KBM-7 (cell line): Measurements from ENCODE around the gene MDGA2.
"Not testable (repeated sequence)": the region's sequence is repeated elsewhere in the genome, so short reads cannot be mapped to it uniquely, and the experiment has no call there.

Experiments used
- DNase-seq: peaks from one replicate; pipeline ENCODE4 v3.0.0-alpha.2; 2015
- in situ Hi-C: fragments of 300-500 bp; cut with MboI; formaldehyde crosslinking; loops from 2 replicates; pipeline ENCODE4 v1.14.3; 2020; ENCODE audit warnings: low sequenced_read_pairs, low pct_unique_long_range_greater_than_20kb, mixed read lengths

Gene MDGA2

GRCh38 chr14:47626151-47627035 lies 49.0 kb downstream of the MDGA2 start:
- no peak for DNase-seq
- in situ Hi-C loops = no loop called here

GRCh38 chr14:47624126-47624525 lies 51.3 kb downstream of the MDGA2 start:
- DNase-seq, in situ Hi-C loops: not testable (repeated sequence)

GRCh38 chr14:47619392-47619791 lies 56.0 kb downstream of the MDGA2 start:
- in situ Hi-C loops = no loop called here
- no peak for DNase-seq

GRCh38 chr14:47606566-47606965 lies 68.8 kb downstream of the MDGA2 start:
- in situ Hi-C loops = no loop called here
- no peak for DNase-seq

- DNase-seq = no peak
- in situ Hi-C loops = no loop called here
Observed at GRCh38 chr14:47596860-47597259, 78.5 kb downstream of the MDGA2 start.

- no peak for DNase-seq
- in situ Hi-C loops = no loop called here
Observed at GRCh38 chr14:47596232-47596631, 79.2 kb downstream of the MDGA2 start.

- no peak for DNase-seq
- in situ Hi-C loops = no loop called here
Observed at GRCh38 chr14:47595552-47595951, 79.9 kb downstream of the MDGA2 start.

GRCh38 chr14:47590767-47591495 lies 84.5 kb downstream of the MDGA2 start:
- no peak for DNase-seq
- in situ Hi-C loops = no loop called here

- in situ Hi-C loops = no loop called here
- no peak for DNase-seq
Observed at GRCh38 chr14:47585447-47585846, 90.0 kb downstream of the MDGA2 start.

- no peak for DNase-seq
- in situ Hi-C loops = no loop called here
Observed at GRCh38 chr14:47567273-47567672, 108.1 kb downstream of the MDGA2 start.

GRCh38 chr14:47557894-47558293 lies 117.5 kb downstream of the MDGA2 start:
- in situ Hi-C loops = no loop called here
- DNase-seq = no peak

- DNase-seq = no peak
- in situ Hi-C loops = no loop called here
Observed at GRCh38 chr14:47555333-47555732, 120.1 kb downstream of the MDGA2 start.

GRCh38 chr14:47549886-47550285 lies 125.5 kb downstream of the MDGA2 start:
- in situ Hi-C loops = no loop called here
- no peak for DNase-seq

GRCh38 chr14:47543459-47543858 lies 131.9 kb downstream of the MDGA2 start:
- in situ Hi-C loops = no loop called here
- no peak for DNase-seq

GRCh38 chr14:47541662-47542061 lies 133.7 kb downstream of the MDGA2 start:
- DNase-seq = no peak
- in situ Hi-C loops = no loop called here

GRCh38 chr14:47539031-47539461 lies 136.4 kb downstream of the MDGA2 start:
- peak; percentile 6 for DNase-seq
- in situ Hi-C loops = no loop called here

GRCh38 chr14:47536341-47536740 lies 139.1 kb downstream of the MDGA2 start:
- no peak for DNase-seq
- in situ Hi-C loops = no loop called here

- DNase-seq = no peak
- in situ Hi-C loops = no loop called here
Observed at GRCh38 chr14:47526591-47527244, 148.7 kb downstream of the MDGA2 start.

- in situ Hi-C loops = no loop called here
- no peak for DNase-seq
Observed at GRCh38 chr14:47524524-47524923, 150.9 kb downstream of the MDGA2 start.

GRCh38 chr14:47520382-47520781 lies 155.0 kb downstream of the MDGA2 start:
- DNase-seq = no peak
- in situ Hi-C loops = no loop called here
